Measurements from ENCODE around the gene STRAP.

The STRAP gene

DNA sequence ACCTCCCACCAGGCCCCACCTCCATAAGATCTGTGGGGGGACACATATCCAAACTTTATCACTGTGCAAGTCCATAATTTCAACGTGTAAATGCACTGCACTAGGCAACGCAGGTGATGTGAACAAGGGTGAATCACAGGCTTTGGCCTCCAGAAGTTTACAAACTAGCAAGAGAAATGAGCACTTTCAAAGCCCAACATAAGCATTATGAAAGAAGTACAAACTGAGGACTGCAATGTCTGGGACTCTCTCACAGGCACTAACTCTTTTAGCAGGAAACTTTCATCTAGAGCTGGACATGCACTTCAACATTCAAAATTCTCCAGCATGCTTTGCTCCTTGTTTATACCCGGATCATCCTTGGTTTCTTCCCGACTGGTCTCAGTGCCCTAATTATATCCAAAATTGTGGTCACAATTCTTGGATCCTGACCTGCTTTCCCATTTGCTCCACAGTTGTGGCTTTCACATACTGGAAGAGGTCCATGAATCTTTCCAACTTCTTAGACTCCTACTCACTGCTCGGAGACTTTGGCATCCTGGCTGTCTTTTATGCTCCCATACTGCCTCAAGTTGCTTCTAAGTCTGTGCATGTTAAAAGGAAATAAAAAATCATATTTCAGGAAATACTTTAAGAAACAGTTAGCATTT, 44.9 kb upstream of the STRAP start:
- Histone ChIP-seq H3K27ac (ENCODE audit: extremely low read depth, low read depth, low read length) (no peak overlapping the region), H3K4me1 (ENCODE audit: control insufficient read depth, insufficient read depth, low read length) (no peaks in the 10 kb centered on the region), H3K4me3 (ENCODE audit: low read depth, low read length) (no peak overlapping the region), H3K9me3 (ENCODE audit: control insufficient read depth, insufficient read depth, low read depth, low read length) (no peaks in the 10 kb centered on the region), H3K36me3 (ENCODE audit: control insufficient read depth in 2 of 2, insufficient read depth in 1 of 2, low read length in 2 of 2) (no peaks in the 10 kb centered on the region)
- TF ChIP-seq ZNF514 (tag by site-specific recombination; IDR thresholded peaks at IDR 0.05) (no peak), ZNF302 (tag by site-specific recombination; IDR thresholded peaks at IDR 0.05; ENCODE audit: low read depth) (no peak), ZSCAN30 (tag by site-specific recombination; IDR thresholded peaks at IDR 0.05) (no peak), REPIN1 (tag by site-specific recombination; IDR thresholded peaks at IDR 0.05; ENCODE audit: low read depth) (no peak), ZNF16 (tag by site-specific recombination; IDR thresholded peaks at IDR 0.05; ENCODE audit: low read depth) (no peak), ZNF19 (tag by site-specific recombination; IDR thresholded peaks at IDR 0.05; ENCODE audit: low read depth) (no peak), ZNF433 (tag by site-specific recombination; IDR thresholded peaks at IDR 0.05; ENCODE audit: low read depth) (no peak), ZNF391 (tag by site-specific recombination; IDR thresholded peaks at IDR 0.05; ENCODE audit: borderline replicate concordance, low read depth) (no peak), TCF7L2 (IDR thresholded peaks at IDR 0.05; ENCODE audit: borderline replicate concordance, low read depth, low read length) (no peak), ZNF530 (tag by site-specific recombination; IDR thresholded peaks at IDR 0.05; ENCODE audit: low read depth) (no peak), HOXC10 (CRISPR knock-in tag; IDR thresholded peaks at IDR 0.05) (no peak)
- TF ChIP-seq, protein P1, sequence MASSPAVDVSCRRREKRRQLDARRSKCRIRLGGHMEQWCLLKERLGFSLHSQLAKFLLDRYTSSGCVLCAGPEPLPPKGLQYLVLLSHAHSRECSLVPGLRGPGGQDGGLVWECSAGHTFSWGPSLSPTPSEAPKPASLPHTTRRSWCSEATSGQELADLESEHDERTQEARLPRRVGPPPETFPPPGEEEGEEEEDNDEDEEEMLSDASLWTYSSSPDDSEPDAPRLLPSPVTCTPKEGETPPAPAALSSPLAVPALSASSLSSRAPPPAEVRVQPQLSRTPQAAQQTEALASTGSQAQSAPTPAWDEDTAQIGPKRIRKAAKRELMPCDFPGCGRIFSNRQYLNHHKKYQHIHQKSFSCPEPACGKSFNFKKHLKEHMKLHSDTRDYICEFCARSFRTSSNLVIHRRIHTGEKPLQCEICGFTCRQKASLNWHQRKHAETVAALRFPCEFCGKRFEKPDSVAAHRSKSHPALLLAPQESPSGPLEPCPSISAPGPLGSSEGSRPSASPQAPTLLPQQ (tag by site-specific recombination; IDR thresholded peaks at IDR 0.05), result no peak
- ChIA-PET CTCF (interaction anchor here (0.6 kb wide), 1 partner anchor 14 kb away, joined by 3 read pairs; no protein-coding TSS in a partner anchor), POLR2A (no interaction called here)

DNA sequence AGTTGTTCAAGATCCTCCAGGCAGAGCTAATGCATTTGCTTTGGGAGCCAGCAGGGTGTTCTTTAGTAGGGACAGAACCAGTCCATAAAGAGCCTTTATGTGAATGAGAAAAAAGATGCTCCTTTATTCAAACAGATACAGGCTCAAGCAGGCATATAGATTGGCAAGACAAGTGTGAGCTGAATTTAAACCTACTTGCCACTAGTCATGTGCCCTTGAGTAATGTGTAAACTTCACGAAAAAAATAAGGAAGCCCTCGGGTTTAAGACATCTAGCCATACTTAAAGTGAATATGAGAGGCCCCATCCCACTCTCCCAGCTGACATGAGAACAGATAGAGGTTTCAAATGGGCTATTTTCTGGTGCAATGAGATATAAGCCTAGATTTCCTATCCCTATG, 43.1 kb upstream of the STRAP start:
- POLR2A ChIA-PET, result no interaction called here
- no peak overlapping the region for H3K27ac ChIP-seq (ENCODE audit: extremely low read depth, low read depth, low read length)
- no peaks in the 10 kb centered on the region for H3K36me3 ChIP-seq (ENCODE audit: control insufficient read depth in 2 of 2, insufficient read depth in 1 of 2, low read length in 2 of 2)
- CTCF ChIA-PET, result interaction anchor here (2.1 kb wide), 1 partner anchor 249 kb away, joined by 5 read pairs; no protein-coding TSS in a partner anchor
- no peak overlapping the region for H3K4me3 ChIP-seq (ENCODE audit: low read depth, low read length)
- no peaks in the 10 kb centered on the region for H3K4me1 ChIP-seq (ENCODE audit: control insufficient read depth, insufficient read depth, low read length)
- TF ChIP-seq FEZF1 (tag by site-specific recombination; IDR thresholded peaks at IDR 0.05), result no peak
- TF ChIP-seq KLF8 (tag by site-specific recombination; IDR thresholded peaks at IDR 0.05), result no peak
- no peaks in the 10 kb centered on the region for H3K9me3 ChIP-seq (ENCODE audit: control insufficient read depth, insufficient read depth, low read depth, low read length)

DNA sequence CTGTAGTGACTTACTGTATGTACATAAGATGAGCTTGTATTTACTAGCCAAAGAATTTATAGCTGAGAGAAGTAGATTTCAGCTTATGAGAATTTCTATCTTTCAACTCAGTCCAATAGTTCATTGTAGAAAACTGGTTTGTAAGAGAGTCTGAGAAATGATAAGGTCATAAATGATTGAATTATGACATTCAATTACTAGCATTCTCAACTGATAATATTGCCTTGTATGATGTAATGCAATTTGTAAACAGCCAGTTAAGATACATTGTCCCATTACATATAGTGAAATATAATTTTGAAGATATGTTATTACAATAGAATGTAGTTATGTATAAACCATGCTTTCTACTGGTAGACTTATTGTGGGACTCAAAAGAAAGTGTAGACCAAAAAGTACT, 42.5 kb upstream of the STRAP start:
- Histone ChIP-seq H3K9me3 (ENCODE audit: control insufficient read depth, insufficient read depth, low read depth, low read length) (no peaks in the 10 kb centered on the region), H3K4me1 (ENCODE audit: control insufficient read depth, insufficient read depth, low read length) (no peaks in the 10 kb centered on the region), H3K27ac (ENCODE audit: extremely low read depth, low read depth, low read length) (no peak overlapping the region), H3K36me3 (ENCODE audit: control insufficient read depth in 2 of 2, insufficient read depth in 1 of 2, low read length in 2 of 2) (no peaks in the 10 kb centered on the region), H3K4me3 (ENCODE audit: low read depth, low read length) (no peak overlapping the region)
- ChIA-PET POLR2A (no interaction called here), CTCF (interaction anchor here (2.1 kb wide), 1 partner anchor 249 kb away, joined by 5 read pairs; no protein-coding TSS in a partner anchor)
- no peak for TF ChIP-seq ZNF214 (tag by site-specific recombination; IDR thresholded peaks at IDR 0.05; ENCODE audit: borderline replicate concordance)
- no peak for TF ChIP-seq ZNF16 (tag by site-specific recombination; IDR thresholded peaks at IDR 0.05; ENCODE audit: low read depth)
- TF ChIP-seq, protein P2, sequence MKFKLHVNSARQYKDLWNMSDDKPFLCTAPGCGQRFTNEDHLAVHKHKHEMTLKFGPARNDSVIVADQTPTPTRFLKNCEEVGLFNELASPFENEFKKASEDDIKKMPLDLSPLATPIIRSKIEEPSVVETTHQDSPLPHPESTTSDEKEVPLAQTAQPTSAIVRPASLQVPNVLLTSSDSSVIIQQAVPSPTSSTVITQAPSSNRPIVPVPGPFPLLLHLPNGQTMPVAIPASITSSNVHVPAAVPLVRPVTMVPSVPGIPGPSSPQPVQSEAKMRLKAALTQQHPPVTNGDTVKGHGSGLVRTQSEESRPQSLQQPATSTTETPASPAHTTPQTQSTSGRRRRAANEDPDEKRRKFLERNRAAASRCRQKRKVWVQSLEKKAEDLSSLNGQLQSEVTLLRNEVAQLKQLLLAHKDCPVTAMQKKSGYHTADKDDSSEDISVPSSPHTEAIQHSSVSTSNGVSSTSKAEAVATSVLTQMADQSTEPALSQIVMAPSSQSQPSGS (tag by site-specific recombination; IDR thresholded peaks at IDR 0.05; ENCODE audit: low read depth), result peak; percentile 73
